DMS79 treated with DMSO at 0.1 percent for 48 hours (cell line): Measurements from ENCODE around the gene MICAL2.
"Not testable (repeated sequence)": the region's sequence is repeated elsewhere in the genome, so short reads cannot be mapped to it uniquely, and the experiment has no call there.

Experiments used
- DNase-seq: peaks from one replicate; lab custom pipeline; 2025; lab: John Stamatoyannopoulos, UW

Gene MICAL2

DNA sequence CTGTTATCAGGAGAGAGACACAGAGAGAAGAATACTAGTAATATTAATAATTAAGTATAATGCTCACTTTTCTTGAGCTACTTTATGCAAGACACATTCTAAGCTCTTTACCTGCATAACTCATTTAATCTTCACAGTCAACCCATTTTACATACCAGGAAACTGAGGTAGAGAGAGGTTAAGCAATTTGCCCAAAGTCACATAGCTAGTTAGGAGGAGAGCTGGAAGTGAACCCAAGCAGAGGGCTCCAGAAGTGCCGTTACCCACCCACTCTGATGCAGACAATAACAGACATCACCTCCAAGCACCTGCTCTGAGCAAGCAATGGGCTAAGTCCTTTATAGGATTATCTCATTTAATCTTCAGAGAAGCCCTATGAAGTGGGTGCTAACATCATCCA lies 24.8 kb downstream of the MICAL2 start:
- no peak for DNase-seq

DNA sequence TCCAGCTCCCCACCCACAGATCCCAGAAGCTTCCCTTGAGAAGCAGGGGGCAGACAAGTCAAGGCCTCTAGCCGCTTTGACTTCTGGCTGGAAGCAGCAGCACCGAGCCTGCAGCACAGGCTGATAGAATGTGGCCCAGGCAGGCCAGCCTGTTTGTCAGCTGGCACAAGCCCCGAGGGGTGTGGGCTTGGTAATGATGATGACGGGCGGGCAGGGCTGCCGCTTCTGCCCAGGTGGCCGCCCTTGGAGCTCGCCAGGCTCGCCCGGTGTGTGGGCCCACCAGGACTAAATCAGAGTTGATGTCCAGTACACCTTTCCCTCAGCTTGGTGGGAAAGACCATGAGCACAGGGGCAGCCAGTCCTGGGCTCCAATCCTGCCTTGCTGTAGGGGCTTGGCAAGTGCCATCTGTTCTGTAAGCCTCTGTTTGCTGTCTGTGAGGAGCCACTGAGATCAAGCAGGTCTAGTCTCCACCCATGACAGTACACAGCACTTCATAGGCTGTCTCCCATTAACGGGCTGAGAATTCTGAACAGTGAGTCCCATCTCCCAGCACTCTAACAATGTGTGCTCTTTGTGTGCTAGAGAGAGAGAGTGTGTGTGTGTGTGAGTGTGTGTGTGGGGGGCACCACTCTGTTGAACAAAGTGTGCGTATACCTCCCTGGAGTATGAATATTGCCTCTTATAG lies 26.8 kb downstream of the MICAL2 start:
- DNase-seq = no peak

DNA sequence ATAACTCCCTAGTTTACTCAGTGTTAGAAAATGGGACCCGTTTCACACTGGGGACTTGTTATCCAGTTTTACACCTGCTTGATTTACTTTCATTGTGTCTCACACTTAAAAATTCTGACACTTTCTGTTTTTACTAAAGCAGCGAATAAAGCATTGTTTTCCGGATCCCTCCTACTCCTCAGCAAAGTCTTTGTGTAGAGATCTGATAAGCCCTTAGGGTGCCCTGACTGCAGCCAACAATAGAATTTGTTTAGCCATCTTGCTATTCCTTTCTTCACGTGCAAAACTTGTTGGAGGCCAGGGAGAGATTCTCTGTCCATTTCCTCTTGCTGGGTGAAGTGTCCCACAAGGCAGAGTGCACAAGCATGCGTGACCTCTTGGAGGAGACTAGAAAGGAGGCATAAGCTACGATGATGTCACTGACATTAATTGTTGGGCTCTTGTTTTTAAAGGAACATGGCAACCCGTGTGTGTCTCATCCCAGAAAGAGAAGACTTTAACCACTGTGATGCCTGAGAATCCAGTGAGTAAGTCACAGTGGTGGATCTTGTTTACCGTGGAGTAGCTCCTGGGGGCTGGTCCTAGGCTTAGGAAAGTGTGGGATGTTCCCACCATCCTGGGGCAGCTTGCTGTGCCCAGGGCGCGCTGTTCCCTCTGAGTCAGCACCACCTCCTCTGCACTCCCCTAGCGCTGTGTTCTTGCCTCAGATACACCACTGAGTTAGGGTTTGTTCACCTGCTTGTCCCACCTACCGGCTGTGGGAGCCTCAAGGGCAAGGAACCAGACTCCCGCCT lies 27.7 kb downstream of the MICAL2 start:
- no peak for DNase-seq

DNA sequence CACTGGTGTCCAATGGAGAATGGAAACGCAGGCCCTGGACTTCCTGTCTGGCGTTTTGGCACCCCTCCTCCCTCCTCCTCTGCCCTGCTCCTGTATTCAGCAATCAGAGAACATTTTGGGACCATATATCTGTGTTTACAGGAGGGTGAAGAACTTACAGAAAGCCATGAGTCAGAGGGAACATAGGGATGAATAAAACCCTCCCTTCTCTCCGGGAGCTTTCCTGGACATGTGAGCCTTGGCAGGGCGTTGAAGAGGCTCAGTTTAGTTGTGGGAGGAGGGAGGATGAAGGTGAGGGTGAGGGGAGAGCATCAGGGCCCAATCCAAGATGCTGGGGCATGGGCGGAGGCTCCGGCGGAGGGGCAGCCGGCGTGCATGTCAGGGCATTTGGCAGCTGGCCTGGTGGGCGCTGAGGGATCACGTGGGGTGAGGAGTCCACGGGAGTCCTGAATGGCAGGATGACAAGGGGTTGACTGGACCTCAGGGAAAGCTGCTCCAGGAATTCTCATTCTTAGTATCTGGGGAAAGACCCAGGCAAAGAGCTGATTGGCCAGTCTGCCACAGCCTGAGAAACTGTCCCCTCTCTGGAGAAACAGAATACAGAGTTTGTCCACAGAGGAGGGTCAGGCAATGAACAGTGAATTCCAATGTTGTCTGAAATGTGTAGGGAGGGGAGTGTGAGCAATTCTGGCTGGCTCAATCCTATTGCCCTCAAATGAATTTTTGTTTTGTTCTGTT lies 28.9 kb downstream of the MICAL2 start:
- no peak for DNase-seq

DNA sequence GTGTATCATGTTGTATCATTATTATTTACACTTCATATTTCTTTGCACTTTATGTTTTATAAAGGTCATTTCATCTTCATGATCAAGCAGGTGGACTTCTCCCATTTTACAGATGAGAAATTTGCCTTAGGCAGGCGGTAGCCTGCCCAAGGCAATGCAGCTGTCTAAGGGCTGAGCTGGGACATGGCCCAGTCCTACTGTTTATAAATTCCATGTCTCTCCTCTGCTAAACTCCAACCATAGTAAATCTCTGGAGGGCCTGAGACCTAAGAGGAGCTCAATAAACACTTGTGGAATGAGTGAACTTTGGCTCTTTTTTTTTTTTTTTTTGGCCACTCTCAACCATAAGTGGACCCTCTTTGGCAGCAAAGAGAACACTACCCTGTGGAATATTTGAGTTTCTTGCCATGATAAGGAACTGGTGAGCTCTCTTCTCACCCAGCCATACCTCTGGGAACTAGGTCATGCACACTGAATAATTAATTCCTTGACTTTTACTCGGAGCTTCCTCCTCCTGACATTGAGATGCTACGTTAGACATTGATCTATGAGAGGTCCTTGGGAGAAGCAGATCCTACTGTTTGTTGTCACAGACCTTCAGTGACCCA lies 29.9 kb downstream of the MICAL2 start:
- no peak for DNase-seq

DNA sequence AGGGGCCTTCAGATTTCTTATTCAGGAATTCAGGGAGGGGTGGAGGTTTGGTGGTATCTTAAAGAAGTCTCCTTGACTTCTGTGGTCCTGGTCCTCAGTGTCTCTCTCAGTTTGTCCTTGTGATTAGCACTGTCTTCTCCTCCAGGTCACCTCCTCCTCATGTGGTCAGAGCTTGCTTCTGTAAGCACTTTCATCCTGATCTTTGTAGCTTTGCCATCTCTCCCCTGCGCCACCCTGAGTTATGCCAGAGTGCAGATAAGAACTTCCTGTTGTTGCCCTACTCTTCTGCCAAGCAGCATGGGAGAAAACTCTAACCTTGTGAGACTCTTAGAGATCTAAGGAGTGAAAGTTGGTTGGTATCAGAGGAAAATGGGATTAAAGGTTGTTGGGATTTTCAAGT lies 30.9 kb downstream of the MICAL2 start:
- no peak for DNase-seq

DNA sequence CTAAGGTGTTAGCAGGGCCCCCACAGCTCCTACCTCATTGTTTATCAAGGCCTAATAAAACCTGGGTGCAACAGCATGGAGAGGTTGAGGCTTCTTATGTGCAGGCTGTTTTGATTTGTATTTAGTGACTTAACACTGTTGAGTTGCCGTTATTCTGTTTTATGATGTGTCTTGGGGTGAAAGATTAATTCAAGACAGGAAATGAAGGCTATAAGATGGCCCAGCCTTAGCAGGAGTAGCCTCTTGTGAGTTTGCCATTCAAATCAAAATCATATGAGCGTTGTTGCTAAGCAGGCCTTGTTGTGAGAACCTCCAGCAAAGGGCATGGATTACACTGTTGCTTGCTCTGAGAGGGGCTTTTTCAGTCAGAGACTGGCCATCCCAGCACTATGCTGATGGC lies 31.8 kb downstream of the MICAL2 start:
- DNase-seq = no peak

DNA sequence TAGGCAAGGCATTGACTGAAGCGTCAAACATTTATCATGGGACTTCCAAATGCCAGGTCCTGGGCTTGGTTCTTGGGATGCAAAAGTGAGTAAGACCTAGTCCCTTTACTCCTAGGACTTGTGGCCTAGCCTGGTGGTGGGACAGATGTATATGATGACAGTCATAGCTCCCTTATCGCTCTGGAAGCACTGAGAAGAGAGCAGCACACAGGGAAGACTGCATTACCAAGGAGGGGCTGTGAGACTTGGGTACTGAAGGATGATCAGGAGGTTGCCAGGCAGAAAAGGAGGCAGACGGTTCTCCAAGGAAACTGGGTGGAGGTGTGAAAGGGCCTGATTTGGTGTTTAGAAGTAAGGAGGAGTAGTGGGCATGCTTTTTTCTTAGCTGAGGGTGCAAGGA lies 32.5 kb downstream of the MICAL2 start:
- DNase-seq = no peak

DNA sequence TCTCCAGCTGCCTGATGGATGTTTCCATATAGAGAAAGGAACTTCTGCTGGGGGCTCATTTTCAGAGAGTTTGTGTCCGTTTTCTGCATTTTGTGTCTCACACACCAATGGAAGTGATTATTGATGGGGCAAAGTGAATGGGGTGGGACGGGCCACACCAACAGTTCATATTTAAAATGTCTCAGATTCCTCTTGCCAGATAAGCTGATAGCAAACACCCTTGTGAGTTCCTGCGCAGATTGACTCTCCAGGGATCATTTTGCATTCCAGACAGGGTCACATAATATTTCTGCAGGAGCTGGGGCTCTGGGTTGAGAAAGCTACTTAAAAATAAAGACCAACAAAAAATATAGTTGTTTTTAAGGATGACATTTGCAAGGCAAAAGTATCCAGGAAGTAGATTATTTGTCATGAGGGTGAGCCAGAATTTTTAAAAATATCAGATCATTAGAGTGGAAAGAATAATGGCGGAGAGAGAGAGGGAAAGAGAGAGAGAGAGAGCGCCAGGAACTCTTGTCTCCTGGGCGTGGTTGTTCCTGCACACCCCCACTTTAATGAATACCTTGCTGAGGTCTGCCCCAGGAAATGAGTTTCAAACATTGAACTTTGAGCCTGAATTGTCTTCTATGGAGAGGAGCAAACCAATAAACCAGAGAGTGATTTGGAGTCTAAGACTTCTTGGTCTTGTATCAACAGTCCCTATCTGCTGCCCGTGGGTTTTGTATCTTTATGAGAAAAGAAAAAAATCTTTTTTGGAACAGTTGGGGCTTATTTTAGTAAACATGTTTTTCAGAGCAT lies 33.3 kb downstream of the MICAL2 start:
- no peak for DNase-seq

DNA sequence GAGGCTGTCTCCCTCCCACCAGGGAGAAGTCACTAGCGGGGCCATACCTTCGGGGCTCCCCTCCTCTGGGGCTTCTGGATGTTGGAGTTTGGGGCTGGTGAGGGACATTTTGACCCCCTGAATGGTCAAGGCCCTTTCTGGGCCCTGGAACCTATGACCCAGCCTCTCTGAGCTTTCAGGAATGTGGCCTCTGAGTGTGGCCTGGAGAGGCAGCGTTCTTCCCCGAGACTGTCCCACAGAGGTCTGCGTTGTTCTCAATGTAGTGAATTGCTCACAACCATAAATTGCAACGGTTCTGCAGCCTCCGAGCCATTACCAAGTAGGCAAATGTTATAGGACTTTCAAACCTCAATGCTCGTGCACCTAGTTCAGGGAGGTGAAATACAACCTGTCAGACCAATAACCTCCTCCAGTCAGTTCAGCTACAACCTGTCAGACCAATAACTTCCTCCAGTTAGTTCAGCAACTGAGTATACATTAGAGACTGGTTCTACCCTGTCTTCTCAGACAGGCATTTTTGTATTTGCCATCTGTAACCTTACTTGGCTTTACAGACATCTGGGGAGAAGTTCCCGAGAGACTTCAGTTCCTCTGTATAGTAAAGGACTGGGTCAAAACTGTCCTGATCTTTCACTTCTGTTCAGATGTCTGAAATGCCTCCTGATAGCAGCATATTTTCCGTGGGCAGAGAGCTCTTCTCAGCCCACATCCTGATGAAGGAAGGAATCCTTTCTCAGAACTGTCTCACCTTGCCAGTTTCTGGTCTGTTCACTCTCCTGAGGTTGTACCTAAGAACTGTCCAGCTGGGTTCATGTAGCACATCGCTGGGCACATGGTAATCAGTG lies 34.2 kb downstream of the MICAL2 start:
- no peak for DNase-seq

DNA sequence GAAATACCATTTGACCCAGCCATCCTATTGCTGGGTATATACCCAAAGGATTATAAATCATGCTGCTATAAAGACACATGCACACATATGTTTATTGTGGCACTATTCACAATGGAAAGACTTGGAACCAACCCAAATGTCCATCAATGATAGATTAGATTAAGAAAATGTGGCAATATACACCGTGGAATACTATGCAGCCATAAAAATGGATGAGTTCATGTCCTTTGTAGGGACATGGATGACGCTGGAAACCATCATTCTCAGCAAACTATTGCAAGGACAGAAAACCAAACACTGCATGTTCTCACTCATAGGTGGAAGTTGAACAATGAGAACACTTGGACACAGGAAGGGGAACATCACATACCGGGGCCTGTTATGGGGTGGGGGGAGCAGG lies 36.3 kb downstream of the MICAL2 start:
- DNase-seq = not testable (repeated sequence)

DNA sequence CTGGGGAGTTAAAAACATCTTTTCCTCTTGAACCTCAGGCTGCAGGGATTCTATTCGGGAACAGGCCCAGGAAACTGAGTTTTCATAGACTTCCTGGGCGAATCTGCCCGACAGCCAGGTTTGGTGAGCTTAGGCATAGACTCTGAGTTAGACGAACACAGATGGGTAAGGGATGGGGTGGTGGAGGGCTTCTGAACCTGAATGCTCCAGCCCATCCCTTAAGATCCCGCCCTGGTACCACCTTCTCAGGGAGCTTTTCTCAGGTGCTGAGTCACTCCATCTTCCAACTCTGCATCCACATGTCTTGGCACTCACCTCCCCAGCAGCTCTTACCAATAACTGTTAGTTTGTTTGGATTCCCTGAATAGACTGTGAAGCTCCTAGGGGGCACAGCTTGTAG lies 37.4 kb downstream of the MICAL2 start:
- no peak for DNase-seq

DNA sequence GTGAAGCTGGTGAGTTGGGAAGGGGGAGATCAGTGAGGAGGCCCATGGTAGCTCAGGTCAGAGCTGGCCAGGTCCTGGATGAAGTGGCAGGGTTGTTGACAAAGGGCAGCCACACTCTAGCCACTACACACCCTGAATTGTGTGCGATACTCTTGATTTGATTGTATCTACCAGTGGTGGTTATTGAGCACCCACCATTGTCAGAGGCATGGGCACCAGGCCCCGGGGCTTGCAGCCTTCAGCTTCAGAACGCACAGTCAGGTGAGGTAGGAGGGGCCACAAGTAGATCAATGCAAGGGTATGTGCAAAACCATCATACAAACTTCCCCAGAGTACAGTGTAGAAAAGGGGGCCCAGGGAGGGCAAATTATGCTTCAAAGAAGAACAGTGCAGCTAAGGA lies 38.1 kb downstream of the MICAL2 start:
- DNase-seq = no peak

DNA sequence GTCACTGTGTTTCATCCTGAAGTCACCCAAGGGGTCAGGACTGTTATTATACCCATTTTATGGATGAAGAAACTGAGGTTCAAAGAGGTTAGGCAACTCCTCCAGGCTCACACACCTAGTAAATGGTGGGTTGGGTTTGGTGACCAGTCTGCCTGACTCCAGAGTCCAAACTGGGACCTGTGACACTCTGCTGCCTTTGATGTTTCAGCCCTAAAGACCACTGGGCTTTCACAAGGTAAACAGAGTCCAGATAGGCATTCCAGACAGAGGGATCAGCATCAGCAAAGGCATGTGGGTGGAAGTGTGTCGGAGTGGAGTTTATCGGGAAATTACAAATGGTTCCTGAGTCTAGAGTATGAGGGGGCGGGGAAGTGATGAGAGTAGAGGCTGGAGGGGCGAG lies 38.5 kb downstream of the MICAL2 start:
- no peak for DNase-seq

DNA sequence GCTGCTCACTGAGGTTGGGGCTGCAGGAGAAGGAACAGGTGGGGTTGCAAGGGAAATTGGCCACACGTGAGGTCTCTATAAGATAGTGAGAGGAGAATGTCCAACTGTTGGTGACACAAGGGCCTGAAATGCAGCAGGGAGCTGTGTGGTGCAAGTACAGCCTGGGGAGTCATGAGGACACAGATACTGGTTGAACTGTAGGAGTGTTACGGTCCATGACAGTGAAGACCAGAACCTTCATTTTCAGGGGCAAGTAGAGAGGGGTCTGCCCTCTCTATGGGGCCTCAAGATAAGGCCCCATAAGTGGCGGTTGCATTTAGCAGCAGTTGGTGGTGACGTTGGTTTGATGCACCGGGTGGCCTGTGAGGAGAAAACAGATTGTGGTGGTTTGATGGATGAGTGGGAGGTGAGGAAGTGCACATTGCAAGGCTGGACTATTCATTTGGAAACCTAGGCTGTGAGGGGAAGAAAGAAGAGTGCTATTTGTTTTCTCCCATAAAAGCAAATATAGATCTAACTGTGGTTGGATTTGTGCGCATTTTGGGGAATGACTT lies 39.4 kb downstream of the MICAL2 start:
- DNase-seq = no peak

DNA sequence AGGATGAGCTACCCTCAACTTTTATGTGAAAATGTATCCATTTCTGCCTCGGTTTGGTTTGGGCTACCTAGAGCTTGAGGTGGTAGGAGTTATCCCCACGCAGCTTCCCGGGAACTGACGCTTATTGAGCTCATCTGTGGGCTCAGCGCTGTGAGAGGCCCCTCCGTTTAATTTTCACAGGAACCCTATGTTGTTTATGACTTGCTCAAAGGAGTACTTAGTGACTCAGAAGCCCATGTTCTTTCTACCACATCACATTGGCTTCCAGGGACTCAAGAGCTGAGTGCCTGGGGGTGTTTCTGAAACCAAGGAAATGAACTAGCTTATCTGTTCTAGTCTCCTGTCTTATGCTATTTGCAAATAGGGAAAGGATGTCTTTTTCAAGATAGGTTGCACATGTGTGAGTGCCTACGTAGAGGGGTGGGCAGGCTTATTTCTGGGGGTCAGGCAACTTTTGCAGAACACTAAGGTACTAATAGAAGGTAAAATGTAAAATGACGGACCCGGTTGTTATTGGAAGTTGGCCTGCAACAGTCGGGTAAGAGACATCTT lies 40.5 kb downstream of the MICAL2 start:
- DNase-seq = peak; percentile 65

DNA sequence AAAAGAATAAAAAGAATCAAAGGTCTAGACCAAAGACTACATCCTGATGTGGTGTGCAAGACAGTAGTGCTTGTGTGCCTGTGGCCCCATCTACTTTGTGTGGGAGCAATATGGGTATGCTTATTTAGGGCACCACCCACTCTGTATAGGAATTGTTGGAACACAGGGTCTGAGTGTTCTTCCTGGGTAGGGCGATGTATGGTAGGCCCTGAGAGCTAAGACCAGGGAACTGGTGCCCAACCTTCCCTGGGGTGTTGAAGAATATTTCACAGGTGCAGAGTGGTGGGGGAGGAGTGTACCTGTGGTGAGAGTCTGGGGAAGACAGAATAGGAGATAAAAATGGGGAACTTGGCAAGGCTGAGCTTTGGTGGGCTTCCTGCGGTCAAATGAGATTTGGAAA lies 41.9 kb downstream of the MICAL2 start:
- no peak for DNase-seq

DNA sequence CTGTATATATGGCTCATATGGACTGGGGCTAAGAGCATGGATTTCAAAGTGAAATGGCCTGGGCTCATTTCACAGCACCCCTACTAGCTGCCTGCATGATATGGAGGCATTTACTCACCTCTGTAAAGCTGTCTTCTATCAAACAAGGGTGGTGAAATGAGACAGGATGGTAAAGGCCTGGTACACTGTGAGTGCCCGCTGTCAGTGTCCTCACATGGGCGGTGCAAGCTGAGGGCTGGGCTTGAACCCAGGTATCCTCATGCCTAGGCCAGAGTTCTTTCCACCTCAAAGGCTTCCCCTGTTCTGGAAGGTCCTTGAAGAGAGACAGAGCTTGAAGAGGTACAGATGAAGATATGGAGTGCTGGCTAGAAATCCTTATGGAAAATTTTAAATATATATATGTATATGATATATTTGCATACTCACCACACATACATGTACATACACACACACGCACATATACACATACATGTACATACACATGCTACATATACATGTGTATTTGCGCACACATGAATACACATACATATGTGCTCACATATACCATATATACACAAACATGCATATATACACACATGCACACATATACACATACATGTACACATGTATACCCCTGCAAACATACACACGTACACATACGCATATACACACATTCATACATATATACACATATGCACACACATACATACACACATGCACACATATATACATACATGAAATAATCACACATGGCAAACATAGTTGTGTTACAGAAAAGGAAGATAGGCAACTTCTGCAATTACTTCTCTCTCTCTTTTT lies 44.7 kb downstream of the MICAL2 start:
- no peak for DNase-seq

DNA sequence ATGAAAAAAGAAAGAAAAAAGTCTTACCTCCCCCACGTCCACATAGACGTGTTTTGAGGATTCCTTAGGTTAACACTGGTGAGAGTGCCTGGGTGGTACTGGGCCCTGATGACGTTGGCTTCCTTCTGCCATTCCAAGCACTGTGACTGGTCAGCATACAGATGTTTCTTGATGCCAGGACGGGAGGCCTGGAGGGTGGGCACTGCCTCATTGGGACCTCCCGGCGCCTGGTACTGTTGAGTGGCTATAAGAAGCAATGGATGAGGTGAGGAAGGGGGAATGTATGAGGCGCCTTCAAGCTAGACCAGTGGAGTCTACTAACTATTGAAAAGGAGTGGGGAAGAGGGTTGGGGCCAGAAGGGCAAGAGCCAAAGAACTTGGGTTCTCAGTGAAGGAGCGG lies 45.3 kb downstream of the MICAL2 start:
- no peak for DNase-seq
